GM04504 (cell line): ENCODE data around the gene NT5C3A.
"Not testable (repeated sequence)": the region's sequence is repeated elsewhere in the genome, so short reads cannot be mapped to it uniquely, and the experiment has no call there.

Source experiments
- DNase-seq: peaks from one replicate; pipeline ENCODE4 v3.0.0-alpha.2; 2012; ENCODE audit warnings: low read depth

Gene NT5C3A

DNA sequence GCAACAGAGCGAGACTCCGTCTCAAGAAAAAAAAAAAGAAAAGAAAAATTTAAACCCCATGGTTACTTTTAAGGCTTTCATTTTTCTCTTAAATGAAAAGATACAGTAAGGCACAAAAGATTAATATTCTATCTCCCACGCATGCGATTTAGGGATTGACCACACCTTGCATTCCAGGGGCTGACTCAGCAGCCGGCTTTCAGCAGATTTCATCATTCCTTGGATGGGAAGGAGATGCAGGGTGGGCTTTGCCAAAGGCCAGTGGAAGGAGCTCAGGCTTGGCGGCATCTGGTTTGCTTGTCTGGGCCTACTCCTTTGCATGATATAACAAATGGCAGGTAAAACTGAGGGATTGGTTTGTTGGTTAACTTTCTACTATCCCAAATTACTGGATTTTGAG, 83.3 kb downstream of the NT5C3A start:
- peak; percentile 73 for DNase-seq

GRCh38 chr7:32977159-32977558, 85.4 kb downstream of the NT5C3A start:
- not testable (repeated sequence) for DNase-seq

- not testable (repeated sequence) for DNase-seq
Observed at GRCh38 chr7:32971967-32972366, 90.6 kb downstream of the NT5C3A start.

- not testable (repeated sequence) for DNase-seq
Observed at GRCh38 chr7:32967268-32967582, 95.4 kb downstream of the NT5C3A start.

DNA sequence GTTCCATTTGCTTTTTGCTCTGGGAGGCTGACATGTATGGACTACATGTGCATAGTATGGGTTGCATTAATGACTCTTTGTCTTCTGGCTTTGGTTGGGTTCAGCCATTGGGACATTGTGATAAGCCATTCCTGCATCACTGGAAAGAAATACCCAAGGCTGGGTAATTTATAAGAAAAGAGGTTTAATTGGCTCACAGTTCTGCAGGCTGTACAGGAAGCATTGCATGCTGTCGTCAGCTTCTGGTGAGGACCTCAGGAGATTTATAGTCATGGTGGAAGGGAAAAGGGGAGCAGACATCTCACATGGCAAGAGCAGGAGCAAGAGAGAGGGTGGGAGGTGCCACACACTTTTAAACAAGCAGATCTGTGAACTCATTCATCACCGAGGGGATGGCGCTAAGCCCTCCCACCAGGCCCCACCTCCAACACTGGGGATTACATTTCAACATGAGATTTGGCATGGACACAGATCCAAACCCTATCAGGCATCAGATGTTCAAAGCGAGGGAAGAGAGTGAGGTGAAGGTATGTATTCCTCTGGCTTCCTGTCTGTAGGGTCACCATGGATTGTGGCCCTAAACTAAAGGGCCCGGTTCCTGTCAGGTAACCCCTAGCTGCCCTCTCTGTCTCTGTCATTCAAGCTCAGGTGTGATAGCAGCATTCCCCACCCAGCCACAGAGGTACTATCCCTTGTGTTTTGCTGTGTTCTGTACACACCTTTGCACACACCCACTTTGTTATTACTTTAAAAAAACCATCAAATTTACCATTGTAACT, 95.9 kb downstream of the NT5C3A start:
- DNase-seq = not testable (repeated sequence)

DNA sequence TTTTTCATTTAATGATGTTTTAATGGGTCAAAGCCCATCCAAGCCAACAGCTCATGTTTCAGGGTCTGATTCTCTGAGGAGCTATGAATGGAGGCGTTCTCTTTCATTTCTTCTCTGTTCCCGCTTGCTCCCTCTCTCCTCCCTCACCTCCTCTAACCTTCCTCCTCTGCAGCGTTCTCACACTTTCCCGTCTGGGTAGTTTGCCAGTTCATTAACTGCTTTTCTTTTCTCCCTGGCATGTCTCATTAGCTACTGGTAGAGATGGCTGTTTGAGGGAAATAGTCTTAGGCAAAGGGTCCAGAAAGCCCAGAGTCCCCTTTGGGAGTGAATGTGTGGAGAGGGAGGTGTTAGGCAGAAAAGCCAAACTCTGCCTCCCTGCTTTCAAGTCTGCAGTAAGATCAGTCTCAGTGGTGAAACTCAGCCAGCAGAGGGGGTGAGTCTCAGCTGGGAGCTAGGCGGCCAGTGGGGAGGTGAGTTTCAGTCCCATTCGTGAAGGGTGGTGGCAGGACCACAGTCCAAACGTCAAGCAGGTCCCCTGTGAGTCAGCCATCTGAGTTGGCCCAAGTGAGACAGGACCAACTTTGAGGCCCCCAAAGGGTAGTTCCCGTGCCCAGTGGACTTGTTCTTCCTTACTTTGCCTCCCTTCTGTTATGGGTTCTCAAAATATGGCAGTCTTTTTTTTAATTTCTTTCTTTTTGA, 98.0 kb downstream of the NT5C3A start:
- not testable (repeated sequence) for DNase-seq
